OCI-LY1 (cell line): Measurements from ENCODE around the gene TGFBR3L.

Experiments used
- H2AFZ ChIP-seq: fragments of 200-600 bp; sonication (generic), shearing (Covaris generic); 2 replicates; pipeline ENCODE4 v1.6.0; 2014; ENCODE audit warnings: antibody characterized with exemption, mild to moderate bottlenecking, low read length
- H3F3A ChIP-seq: fragments of 200-600 bp; sonication (generic), shearing (Covaris generic); 2 replicates; pipeline ENCODE4 v1.6.0; 2014; ENCODE audit warnings: mild to moderate bottlenecking, antibody characterized with exemption, low read length, moderate library complexity; ENCODE audit not compliant: insufficient read depth
- H3K27ac ChIP-seq: fragments of 200-600 bp; sonication (generic); 2 replicates; pipeline ENCODE4 v1.5.1; 2014; ENCODE audit warnings: low read length, mixed run types, mild to moderate bottlenecking, low read depth; ENCODE audit not compliant: poor library complexity, severe bottlenecking
- H3K27me3 ChIP-seq: fragments of 200-600 bp; sonication (generic); 2 replicates; pipeline ENCODE4 v1.6.0; 2014; ENCODE audit warnings: antibody characterized with exemption, mild to moderate bottlenecking, low read length, moderate library complexity; ENCODE audit not compliant: insufficient read depth
- H3K36me3 ChIP-seq: fragments of 200-600 bp; sonication (generic); 2 replicates; pipeline ENCODE4 v1.6.1; 2014; ENCODE audit warnings: mild to moderate bottlenecking, antibody characterized with exemption, low read length, moderate library complexity, mixed read lengths; ENCODE audit not compliant: insufficient read depth
- H3K4me1 ChIP-seq: fragments of 200-600 bp; sonication (generic); 2 replicates; pipeline ENCODE4 v1.5.1; 2014; ENCODE audit warnings: mild to moderate bottlenecking, low read length, moderate library complexity; ENCODE audit not compliant: insufficient read depth, severe bottlenecking
- H3K4me2 ChIP-seq: fragments of 200-600 bp; sonication (generic), shearing (Covaris generic); 2 replicates; pipeline ENCODE4 v1.6.1; 2014; ENCODE audit warnings: low read length
- H3K4me3 ChIP-seq: fragments of 200-600 bp; sonication (generic); 2 replicates; pipeline ENCODE4 v1.5.1; 2014; ENCODE audit warnings: low read length, low read depth, mild to moderate bottlenecking, mixed read lengths; ENCODE audit not compliant: poor library complexity, severe bottlenecking
- H3K79me2 ChIP-seq: fragments of 200-600 bp; shearing (Covaris generic); 2 replicates; pipeline ENCODE4 v1.6.1; 2016; ENCODE audit warnings: mixed run types, low read length, mixed read lengths; ENCODE audit not compliant: insufficient read depth
- H3K9ac ChIP-seq: fragments of 200-600 bp; sonication (generic), shearing (Covaris generic); 2 replicates; pipeline ENCODE4 v1.6.1; 2014; ENCODE audit warnings: mild to moderate bottlenecking, low read length, mixed read lengths
- H3K9me2 ChIP-seq: fragments of 200-600 bp; sonication (generic), shearing (Covaris generic); 2 replicates; pipeline ENCODE4 v1.6.1; 2014; ENCODE audit warnings: low read depth, mild to moderate bottlenecking, low read length, mixed read lengths
- H3K9me3 ChIP-seq: fragments of 200-600 bp; shearing (Covaris generic); 2 replicates; pipeline ENCODE4 v1.6.1; 2014; ENCODE audit warnings: low read length, mixed read lengths
- H4K20me1 ChIP-seq: fragments of 200-600 bp; sonication (generic), shearing (Covaris generic); 2 replicates; pipeline ENCODE4 v1.6.0; 2016; ENCODE audit warnings: mild to moderate bottlenecking, low read length; ENCODE audit not compliant: insufficient read depth
- EZH2 ChIP-seq: fragments of 200-600 bp; sonication (generic), shearing (Covaris generic); IDR thresholded peaks from 2 replicates; pipeline ENCODE4 v1.8.0; 2017; ENCODE audit warnings: borderline replicate concordance, mixed run types, mild to moderate bottlenecking, antibody characterized with exemption, low read length, moderate library complexity, mixed read lengths
- TF ChIP-seq, protein P1 (sequence below): fragments of 200-600 bp; sonication (generic), shearing (Covaris generic); IDR thresholded peaks from 2 replicates; pipeline ENCODE4 v1.5.1; 2017; ENCODE audit warnings: mild to moderate bottlenecking, antibody characterized with exemption, low read length, moderate library complexity, mixed read lengths

Gene TGFBR3L

DNA sequence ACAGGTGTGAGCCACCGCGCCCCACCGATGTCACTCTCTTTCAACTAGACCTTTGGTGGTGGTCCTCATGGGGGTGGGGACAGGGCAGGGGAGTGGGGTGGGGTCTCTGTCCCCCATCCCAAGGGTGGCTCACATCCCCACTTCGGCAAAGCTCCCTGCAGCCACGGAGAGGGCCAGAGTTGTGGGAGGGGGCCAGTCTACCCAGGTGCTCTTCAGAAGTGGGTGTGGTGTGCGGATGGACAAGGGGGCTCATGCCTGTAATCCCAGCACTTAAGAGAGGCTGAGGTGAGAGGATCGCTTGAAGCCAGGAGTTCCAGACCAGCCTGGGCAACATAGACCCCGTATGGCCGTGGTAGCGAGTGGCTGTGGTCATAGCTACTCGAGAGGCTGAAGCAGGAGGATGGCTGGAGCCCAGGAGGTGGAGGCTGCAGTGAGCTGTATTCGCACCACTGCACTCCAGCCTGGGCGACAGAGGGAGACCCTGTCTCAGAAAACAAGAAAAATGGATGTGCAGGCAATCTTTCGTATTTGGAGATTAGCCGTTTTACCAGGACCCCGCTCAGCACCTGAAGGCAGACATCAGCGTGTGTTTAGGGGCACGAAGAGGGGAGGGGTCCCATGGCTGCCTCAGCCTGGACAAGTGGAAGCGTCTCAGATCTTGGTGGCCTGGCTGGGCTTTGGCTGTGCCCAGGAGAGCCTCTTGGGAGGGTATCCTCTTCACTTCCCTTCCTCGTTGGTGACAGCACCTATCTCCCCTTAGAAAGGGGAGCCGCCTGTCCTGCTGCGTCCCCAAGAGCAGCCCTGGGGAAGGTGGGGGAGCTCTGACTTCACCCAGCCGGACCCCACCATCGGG, 846 bp downstream of the TGFBR3L start:
- TF ChIP-seq EZH2 = no peak
- TF ChIP-seq, protein P1, sequence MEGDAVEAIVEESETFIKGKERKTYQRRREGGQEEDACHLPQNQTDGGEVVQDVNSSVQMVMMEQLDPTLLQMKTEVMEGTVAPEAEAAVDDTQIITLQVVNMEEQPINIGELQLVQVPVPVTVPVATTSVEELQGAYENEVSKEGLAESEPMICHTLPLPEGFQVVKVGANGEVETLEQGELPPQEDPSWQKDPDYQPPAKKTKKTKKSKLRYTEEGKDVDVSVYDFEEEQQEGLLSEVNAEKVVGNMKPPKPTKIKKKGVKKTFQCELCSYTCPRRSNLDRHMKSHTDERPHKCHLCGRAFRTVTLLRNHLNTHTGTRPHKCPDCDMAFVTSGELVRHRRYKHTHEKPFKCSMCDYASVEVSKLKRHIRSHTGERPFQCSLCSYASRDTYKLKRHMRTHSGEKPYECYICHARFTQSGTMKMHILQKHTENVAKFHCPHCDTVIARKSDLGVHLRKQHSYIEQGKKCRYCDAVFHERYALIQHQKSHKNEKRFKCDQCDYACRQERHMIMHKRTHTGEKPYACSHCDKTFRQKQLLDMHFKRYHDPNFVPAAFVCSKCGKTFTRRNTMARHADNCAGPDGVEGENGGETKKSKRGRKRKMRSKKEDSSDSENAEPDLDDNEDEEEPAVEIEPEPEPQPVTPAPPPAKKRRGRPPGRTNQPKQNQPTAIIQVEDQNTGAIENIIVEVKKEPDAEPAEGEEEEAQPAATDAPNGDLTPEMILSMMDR = no peak
- H3K9me3 ChIP-seq = no peaks in the 10 kb centered on the region
- no peak overlapping the region for H2AFZ ChIP-seq
- peak overlapping the region; percentile 35 for H3K4me3 ChIP-seq
- H3K27ac ChIP-seq = no peak overlapping the region
- H3K4me2 ChIP-seq = peak overlapping the region; percentile 49
- H3K4me1 ChIP-seq = peaks cover 37% of the 10 kb centered on the region
- no peaks in the 10 kb centered on the region for H4K20me1 ChIP-seq
- H3K79me2 ChIP-seq = no peaks in the 10 kb centered on the region
- peaks cover 4% of the 10 kb centered on the region; the same call in 1 of the 2 replicates for H3K27me3 ChIP-seq
- H3K36me3 ChIP-seq = peaks cover 29% of the 10 kb centered on the region
- H3F3A ChIP-seq = no peaks in the 10 kb centered on the region
- H3K9me2 ChIP-seq = no peaks in the 10 kb centered on the region
- H3K9ac ChIP-seq = no peak overlapping the region

DNA sequence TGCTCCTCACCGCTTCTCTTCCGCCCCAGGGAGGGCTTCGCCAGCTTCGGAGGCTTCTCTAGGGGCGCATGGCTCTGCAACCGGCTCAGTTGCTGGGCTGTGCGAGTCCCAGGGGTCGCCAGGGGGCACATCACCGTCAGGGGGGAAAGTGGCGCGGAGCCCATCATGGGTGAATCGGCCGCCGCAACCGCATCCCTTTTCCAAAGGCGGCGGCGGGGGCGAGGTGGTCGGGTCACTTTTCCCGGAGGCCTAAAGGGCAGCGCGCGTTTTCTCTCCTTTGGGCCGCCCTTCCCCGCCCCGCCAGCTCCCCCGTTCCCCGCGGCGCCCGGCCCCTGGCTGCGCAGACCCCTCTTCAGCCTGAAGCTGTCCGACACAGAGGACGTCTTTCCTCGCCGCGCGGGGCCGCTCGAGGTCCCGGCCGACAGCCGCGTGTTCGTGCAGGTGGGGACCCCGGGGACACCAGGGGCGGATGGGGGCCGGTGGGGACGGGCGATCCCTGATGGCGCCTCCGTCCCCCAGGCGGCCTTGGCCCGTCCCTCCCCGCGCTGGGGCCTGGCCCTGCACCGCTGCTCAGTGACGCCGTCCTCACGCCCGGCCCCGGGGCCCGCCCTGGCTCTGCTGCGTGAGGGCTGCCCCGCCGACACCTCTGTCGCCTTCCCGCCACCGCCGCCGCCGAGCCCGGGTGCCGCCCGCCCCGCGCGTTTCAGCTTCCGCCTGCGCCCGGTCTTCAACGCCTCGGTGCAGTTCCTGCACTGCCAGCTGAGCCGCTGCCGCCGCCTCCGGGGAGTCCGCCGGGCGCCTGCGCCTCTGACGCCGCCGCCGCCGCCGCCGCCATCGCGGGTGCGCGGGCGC, 1.7 kb downstream of the TGFBR3L start:
- Histone ChIP-seq H3K4me3 (peak overlapping the region; percentile 35), H3K9ac (no peak overlapping the region; the same call in 1 of the 2 replicates), H3K36me3 (peaks cover 20% of the 10 kb centered on the region), H3F3A (no peaks in the 10 kb centered on the region), H3K27me3 (peaks cover 4% of the 10 kb centered on the region; the same call in 1 of the 2 replicates), H3K4me2 (peak overlapping the region; percentile 49), H3K4me1 (peaks cover 42% of the 10 kb centered on the region), H2AFZ (no peak overlapping the region), H3K27ac (no peak overlapping the region), H3K79me2 (no peaks in the 10 kb centered on the region), H3K9me3 (no peaks in the 10 kb centered on the region), H3K9me2 (no peaks in the 10 kb centered on the region), H4K20me1 (no peaks in the 10 kb centered on the region)
- TF ChIP-seq, protein P1 = no peak
- no peak for TF ChIP-seq EZH2

DNA sequence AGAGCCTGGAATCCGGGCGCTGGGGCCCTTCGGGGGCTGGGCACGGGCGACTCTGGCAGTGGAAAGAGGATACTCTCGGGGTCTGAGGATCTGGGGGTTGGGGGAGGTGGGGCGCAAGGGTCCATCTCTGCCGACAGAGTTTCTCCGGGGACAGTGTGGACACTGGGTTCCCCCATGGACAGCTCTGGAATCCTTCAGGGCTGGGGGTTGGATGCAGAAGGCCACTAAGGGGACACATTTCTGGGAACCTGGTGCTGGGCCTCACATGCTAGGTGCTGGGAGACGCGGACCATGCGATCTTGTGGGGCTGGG, 2.3 kb downstream of the TGFBR3L start:
- Histone ChIP-seq H3K79me2 (no peaks in the 10 kb centered on the region), H3K9me3 (no peaks in the 10 kb centered on the region), H3K4me1 (peaks cover 47% of the 10 kb centered on the region), H3K36me3 (peaks cover 15% of the 10 kb centered on the region), H3K9ac (no peak overlapping the region; the same call in 1 of the 2 replicates), H3K4me2 (peak overlapping the region; percentile 49; the same call in 1 of the 2 replicates), H3K27ac (no peak overlapping the region), H3K4me3 (peak overlapping the region; percentile 35), H3F3A (no peaks in the 10 kb centered on the region), H3K9me2 (no peaks in the 10 kb centered on the region), H3K27me3 (peaks cover 4% of the 10 kb centered on the region; the same call in 1 of the 2 replicates), H4K20me1 (no peaks in the 10 kb centered on the region), H2AFZ (no peak overlapping the region)
- TF ChIP-seq, protein P1 = no peak
- no peak for TF ChIP-seq EZH2
